Stimulated activated CD8-positive, alpha-beta memory T cell treated with anti-CD3 and anti-CD28 coated beads, Interleukin-12 subunit alpha, Interleukin-12 subunit beta, amount 100 ng/mL, for 4 hours (primary cell): ENCODE data around the gene CXXC1.
"Not testable (repeated sequence)": the region's sequence is repeated elsewhere in the genome, so short reads cannot be mapped to it uniquely, and the experiment has no call there.

ENCODE experiments used
- DNase-seq: peaks from one replicate; pipeline ENCODE4 v3.0.0-alpha.2; 2020; ENCODE audit warnings: low read depth

Gene CXXC1

GRCh38 chr18:50297621-50298442 lies 10.3 kb upstream of the CXXC1 start:
- DNase-seq = peak; percentile 41

DNA sequence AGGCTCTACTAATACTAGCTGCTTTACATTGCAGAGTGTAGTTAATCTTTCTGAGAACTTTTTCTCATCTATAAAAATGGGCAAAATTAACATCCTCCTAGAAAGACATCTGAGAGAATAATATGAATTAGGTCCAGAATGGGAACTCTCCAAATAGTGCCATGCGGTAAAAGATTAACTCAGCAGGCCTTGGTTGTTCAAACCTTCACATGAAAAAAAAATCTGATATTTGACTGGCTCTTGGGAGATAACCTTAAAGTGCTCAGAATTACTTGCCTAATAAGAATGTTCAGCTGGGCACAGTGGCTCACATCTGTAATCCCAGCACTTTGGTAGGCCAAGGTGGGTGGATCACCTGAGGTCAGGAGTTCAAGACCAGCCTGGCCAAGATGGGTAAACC lies 5.5 kb upstream of the CXXC1 start:
- no peak for DNase-seq

GRCh38 chr18:50289108-50289443 lies 1.6 kb upstream of the CXXC1 start:
- DNase-seq = no peak

DNA sequence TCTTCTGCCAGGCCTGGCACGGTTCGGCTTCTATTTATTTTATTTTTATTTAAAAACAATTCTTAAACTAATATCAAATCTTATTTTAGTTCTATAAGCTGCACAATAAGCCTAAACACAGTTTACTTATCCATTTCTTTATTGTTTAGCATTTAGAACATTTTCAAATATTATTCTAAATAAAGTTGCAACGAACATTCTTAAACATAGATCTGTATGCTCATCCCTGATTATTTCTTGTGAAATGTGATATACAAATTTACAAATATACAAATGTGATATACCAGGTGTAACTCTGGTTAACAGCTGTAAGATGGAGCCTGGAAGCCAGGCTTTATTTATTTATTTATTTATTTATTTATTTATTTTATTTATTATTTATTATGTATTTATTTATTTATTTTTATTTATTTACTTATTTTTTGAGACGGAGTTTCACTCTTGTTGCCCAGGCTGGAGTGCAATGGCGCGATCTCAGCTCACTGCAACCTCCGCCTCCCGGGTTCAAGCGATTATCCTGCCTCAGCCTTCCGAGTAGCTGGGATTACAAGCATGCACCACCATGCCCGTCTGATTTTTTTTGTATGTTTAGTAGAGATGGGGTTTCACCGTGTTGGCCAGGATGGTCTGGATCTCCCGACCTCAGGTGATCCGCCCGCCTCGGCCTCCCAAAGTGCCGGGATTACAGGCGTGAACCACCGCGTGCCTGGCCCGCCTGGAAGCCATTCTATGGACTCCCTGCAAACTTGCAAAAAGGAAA lies 1.0 kb upstream of the CXXC1 start:
- DNase-seq = not testable (repeated sequence)

DNA sequence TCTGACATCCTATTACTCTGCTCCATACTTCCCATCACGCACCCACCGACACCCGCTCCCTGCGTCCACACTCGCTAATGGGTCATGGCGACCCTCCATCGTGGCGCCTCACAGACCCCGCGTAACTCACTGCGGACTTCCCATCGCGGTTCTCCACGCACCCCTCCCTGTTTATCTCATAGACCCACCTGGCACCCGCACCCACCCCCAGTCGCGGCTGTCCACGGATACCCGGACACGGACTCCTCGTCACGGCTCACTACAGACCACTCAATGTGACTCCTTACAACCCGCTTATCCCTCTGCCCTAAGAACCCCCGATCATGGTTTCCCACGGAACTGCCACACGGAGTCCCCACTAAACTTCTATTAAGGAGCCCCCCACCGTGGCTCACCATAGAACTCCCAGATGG lies 458 bp downstream of the CXXC1 start:
- no peak for DNase-seq

- DNase-seq = no peak
These were observed 983 bp downstream of the CXXC1 start for GRCh38 chr18:50286391-50287027.

GRCh38 chr18:50285631-50286321 lies 1.7 kb downstream of the CXXC1 start:
- DNase-seq = no peak

DNA sequence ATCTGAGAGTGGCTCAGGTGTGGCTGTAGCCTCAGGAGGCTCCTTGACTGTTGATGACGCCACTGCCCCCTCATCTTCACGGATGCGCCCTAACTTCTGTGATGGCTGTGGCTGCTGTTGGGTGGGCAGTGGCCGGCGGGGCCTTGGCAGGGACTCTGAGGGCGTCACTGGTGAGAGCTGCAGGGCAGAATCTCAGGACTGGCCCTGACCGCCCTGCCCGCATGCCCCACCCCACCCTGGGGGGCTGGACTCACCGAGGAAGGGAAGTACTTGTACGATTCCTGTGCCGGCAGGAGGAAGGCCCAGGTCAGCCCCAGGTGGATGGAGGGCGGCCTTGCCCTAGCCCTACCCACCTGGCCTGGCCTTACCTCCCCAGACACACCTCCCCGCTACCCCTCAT lies 2.4 kb downstream of the CXXC1 start:
- DNase-seq = no peak

- no peak for DNase-seq
These were observed 3.1 kb downstream of the CXXC1 start for GRCh38 chr18:50284255-50284885.

DNA sequence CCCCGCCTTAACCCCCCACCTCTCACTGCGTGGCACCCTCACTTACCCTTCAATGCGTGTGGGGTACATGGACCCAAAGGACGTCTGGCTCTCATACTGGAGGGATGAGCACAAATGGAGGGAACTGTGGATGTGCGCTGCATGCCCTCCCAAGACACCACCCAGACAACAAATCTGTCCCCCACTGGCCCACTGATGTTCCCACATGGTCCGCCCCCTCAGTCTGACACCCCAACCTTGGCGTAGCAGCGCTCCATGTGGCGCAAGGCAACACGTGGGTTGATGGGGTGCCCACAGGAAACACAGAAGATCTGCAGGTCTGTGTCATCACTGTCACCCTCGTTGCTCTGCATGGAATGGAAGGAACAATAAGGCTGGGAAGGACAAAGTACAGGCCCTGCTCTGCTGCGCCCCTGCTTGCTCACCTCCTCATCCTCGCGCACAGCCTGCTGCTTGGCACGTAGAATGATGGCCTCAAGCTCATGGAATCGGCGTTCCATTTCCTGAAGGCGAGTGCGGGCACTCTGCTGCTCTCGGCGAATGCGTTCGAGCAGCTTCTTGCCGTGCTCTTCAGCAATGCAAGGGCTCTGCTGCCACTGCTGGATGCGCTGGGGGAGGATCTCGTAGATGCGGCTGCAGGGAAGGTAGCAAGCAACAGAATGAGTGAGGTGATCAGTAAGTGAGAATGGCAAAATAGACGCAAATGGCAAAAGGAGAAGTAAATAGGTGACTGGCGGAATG lies 3.9 kb downstream of the CXXC1 start:
- no peak for DNase-seq

- DNase-seq = no peak
These were observed 4.8 kb downstream of the CXXC1 start for GRCh38 chr18:50282521-50283335.

DNA sequence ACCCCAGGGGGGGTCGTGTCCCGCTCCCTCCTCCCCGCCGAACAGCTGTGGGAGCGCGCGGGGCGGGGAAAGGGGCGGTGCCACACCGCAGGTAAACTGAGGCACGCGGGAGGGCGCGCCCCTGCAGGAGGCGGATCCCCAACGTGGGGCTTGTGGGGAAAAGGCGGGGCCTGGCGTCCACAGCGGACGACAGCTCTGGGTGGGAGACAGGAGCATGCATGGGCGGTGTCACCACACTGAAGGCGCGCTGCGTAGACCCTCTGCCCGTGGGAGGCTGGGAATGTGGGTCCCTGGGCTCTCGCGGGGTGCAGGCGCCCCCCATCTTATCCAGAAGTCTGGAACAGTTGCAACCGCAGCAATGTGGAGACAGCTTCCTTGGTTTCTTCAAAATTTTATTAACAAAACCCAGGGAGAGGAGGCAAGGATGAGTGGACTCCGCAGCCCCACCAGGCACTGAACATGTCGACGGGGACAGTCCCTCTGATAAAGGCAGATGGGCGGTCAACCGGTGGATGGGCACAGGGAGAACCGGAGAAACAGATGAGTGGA lies 5.4 kb downstream of the CXXC1 start:
- no peak for DNase-seq

GRCh38 chr18:50281295-50281971 lies 6.1 kb downstream of the CXXC1 start, which contains the start of gene MBD1:
TSS of gene MBD1 (minus strand) at chr18:50281523. CDS start at chr18:50279992, 1,531 bp downstream.
- peak; percentile 94 for DNase-seq

DNA sequence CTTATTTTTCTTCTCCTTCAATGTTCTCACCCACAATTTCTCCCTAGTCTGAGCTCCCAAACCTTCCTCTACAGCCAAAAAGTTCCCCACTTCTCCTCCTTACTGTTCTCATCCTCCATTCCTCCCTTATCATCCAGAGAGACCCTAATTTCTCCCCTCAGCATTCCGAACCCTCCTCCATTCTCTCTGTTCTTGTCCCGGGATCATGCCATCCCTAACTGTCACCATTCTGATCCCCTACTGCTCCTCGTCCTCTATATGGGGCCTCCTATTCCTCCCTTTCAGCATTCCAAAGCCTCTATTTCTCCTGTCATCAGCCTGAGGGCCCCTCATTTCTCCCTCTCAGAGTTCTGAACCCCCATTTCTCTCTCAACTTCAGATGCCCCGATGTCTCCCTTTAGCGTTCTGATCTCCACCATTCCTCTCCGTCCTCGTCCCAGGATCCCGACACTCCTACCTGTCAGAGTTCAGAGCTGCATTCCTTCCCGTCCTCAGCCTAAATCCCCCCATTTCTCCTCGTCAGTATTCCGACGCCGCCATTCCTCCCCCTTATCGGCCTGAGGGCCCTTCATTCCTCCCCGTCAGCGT lies 6.7 kb downstream of the CXXC1 start:
- no peak for DNase-seq

- no peak for DNase-seq
These were observed 7.7 kb downstream of the CXXC1 start for GRCh38 chr18:50279752-50280151.

GRCh38 chr18:50277942-50278341 lies 9.6 kb downstream of the CXXC1 start:
- no peak for DNase-seq

DNA sequence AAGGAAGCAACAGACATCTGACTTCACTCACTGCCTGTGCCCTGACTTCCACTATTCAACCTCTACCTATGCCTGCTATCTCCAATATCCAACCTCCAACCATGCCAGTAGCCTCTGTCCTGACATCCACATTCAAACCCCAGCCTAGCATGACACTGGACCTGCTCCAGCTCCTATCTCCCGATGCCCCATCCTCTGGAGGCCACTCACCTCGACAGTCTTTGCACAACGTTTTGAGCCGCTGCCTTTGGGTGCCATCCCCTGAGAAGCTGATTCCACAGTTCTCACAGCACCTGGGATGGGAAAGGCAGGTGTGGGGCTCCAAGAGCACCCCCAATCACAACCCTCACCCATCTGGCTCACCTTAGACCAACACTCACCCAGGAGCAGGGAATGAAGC lies 11.0 kb downstream of the CXXC1 start:
- DNase-seq = no peak

- DNase-seq = no peak
These were observed 11.9 kb downstream of the CXXC1 start for GRCh38 chr18:50275503-50276036.

GRCh38 chr18:50274941-50275340 lies 12.6 kb downstream of the CXXC1 start:
- DNase-seq = no peak
